ENCODE measurements around the gene WNT7B. TPM values are rescaled to one million over a fixed set of nuclear protein-coding genes. Genes with fewer than 3 reads are reported as not detected.

WNT7B gene
- polyA plus RNA-seq, 1 experiment = not detected

DNA sequence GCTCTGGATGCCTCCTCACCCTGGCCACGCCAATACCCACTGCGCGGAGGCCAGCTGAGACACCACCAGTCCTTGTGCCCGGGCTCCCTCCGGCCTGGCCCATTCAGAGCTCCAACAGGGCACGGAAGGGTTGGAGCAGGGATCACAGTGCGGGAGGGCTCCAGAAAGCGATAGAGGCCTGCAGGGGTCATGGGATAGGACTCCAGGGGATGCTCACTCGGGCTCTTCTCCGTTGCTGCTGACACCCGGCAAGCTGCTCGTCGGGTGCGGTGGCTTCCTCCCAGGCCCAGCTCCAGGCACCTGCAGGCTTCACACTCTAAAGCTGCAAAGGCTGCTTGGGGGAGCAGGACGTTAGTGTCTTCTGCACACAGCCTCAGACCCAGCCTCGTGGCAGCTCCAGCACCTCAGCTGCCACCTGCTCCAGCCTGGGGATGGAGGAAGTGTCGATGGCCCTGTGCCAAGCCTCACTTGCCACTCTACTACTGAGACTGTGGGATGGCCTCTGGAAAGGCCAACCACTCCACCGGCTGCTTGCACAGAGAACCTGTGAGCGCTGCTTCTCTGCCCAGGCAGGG lies 10.6 kb downstream of the WNT7B start:
- no peak for TF ChIP-seq CTCF (IDR thresholded peaks at IDR 0.05; ENCODE audit: insufficient read depth, low read depth, low read length)
- H3K36me3 ChIP-seq (ENCODE audit: control insufficient read depth, insufficient read depth, low read length) = no peaks in the 10 kb centered on the region
- no peak overlapping the region for H3K4me3 ChIP-seq (ENCODE audit: low read depth, low read length)
- CTCF ChIA-PET = interaction anchor here (2.6 kb wide), 1 partner anchor 389 kb away, joined by 7 read pairs; no protein-coding TSS in a partner anchor
- DNase-seq (ENCODE audit: low read depth) = no peak
- POLR2A ChIA-PET = no interaction called here
- peaks cover 6% of the 10 kb centered on the region; the same call in 1 of the 2 replicates for H3K27me3 ChIP-seq (ENCODE audit: control insufficient read depth, insufficient read depth, low read length)

- ChIA-PET CTCF (interaction anchor here (2.6 kb wide), 1 partner anchor 388 kb away, joined by 7 read pairs; no protein-coding TSS in a partner anchor), POLR2A (no interaction called here)
- no peak for DNase-seq (ENCODE audit: low read depth)
- no peak overlapping the region for H3K4me3 ChIP-seq (ENCODE audit: low read depth, low read length)
- no peaks in the 10 kb centered on the region for H3K36me3 ChIP-seq (ENCODE audit: control insufficient read depth, insufficient read depth, low read length)
- no peak for TF ChIP-seq CTCF (IDR thresholded peaks at IDR 0.05; ENCODE audit: insufficient read depth, low read depth, low read length)
- H3K27me3 ChIP-seq (ENCODE audit: control insufficient read depth, insufficient read depth, low read length) = peaks cover 3% of the 10 kb centered on the region; the same call in 1 of the 2 replicates
Observed at GRCh38 chr22:45965563-45965962, 11.4 kb downstream of the WNT7B start.

DNA sequence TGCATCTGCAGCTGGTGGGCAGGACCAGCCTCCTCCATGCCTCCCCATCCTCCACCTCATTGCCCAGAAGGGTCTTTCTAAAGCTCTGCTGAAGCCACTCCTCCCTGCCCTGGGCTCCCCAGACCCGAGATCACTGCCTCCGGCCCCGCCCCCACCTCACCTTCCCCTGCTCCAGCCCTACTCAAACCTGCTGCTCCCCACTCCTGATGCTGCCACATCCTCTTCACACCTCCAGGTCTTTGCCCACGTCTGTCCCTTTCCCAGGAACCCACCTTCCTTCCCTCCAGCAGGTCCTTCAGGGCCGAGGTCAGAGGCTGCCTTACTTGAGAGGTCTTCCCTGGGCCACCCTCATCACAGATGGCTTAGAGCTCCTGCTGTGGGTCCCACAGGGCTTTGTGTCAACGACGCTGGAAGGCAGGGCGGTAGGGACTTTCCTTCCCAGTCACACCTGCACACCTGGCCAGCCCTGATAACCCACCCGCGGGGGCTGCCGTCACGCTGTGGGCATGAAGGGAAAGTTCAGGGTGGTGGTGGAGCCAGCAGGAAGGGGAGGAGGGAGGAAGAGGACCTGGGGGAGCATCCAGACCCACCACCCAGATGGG lies 11.9 kb downstream of the WNT7B start:
- H3K27me3 ChIP-seq (ENCODE audit: control insufficient read depth, insufficient read depth, low read length) = peaks cover 3% of the 10 kb centered on the region; the same call in 1 of the 2 replicates
- ChIA-PET CTCF (interaction anchor here (2.6 kb wide), 1 partner anchor 387 kb away, joined by 7 read pairs; no protein-coding TSS in a partner anchor), POLR2A (no interaction called here)
- no peaks in the 10 kb centered on the region for H3K36me3 ChIP-seq (ENCODE audit: control insufficient read depth, insufficient read depth, low read length)
- no peak for DNase-seq (ENCODE audit: low read depth)
- no peak for TF ChIP-seq CTCF (IDR thresholded peaks at IDR 0.05; ENCODE audit: insufficient read depth, low read depth, low read length)
- H3K4me3 ChIP-seq (ENCODE audit: low read depth, low read length) = no peak overlapping the region

DNA sequence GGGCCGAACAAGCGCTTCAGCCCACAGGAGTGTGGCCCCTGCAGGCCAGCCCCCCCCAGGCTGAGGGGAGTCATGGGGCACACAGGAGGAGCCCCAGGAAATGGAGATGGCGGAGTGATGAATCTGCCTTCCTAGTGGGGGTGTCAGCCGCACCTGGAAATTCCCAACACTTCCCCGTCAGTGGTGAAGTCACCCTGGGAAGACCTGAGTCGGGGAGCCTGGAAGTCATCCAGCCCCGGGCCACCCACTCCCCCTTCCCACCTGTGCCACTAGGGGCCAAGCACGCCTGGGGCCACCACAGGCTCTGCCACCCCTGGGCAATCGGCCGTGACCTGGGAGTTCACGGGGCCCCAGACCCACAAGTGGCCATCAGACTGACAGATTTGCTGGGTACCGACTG lies 12.6 kb downstream of the WNT7B start:
- ChIA-PET CTCF (no interaction called here), POLR2A (no interaction called here)
- no peak for DNase-seq (ENCODE audit: low read depth)
- TF ChIP-seq CTCF (IDR thresholded peaks at IDR 0.05; ENCODE audit: insufficient read depth, low read depth, low read length) = no peak
- Histone ChIP-seq H3K4me3 (ENCODE audit: low read depth, low read length) (no peak overlapping the region), H3K36me3 (ENCODE audit: control insufficient read depth, insufficient read depth, low read length) (no peaks in the 10 kb centered on the region), H3K27me3 (ENCODE audit: control insufficient read depth, insufficient read depth, low read length) (peaks cover 3% of the 10 kb centered on the region; the same call in 1 of the 2 replicates)

DNA sequence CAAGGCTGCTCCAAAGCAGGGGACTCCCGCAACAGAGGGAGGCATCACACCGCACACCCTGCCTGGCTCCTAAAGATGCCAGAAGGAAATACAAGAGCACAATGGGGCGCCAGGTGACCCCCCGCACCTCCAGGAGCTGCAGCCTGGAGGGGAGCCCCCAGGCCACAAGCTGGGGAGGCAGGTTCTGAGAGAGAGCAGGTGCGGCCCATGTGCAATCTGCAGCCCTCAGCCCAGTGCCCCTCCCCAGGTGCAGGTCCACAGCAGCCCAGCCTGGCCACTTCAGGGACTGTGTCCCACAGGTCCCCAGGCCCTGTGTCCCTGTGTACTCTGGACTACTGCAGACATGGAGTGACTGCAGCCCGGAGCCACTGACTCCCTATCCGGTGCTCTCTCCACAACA lies 13.1 kb downstream of the WNT7B start:
- no peak for DNase-seq (ENCODE audit: low read depth)
- no peak for TF ChIP-seq CTCF (IDR thresholded peaks at IDR 0.05; ENCODE audit: insufficient read depth, low read depth, low read length)
- CTCF ChIA-PET = no interaction called here

More for the DNA sequence above, 13.1 kb downstream of the WNT7B start:
- POLR2A ChIA-PET = no interaction called here
- H3K4me3 ChIP-seq (ENCODE audit: low read depth, low read length) = no peak overlapping the region
- peaks cover 3% of the 10 kb centered on the region; the same call in 1 of the 2 replicates for H3K27me3 ChIP-seq (ENCODE audit: control insufficient read depth, insufficient read depth, low read length)
- H3K36me3 ChIP-seq (ENCODE audit: control insufficient read depth, insufficient read depth, low read length) = no peaks in the 10 kb centered on the region
